ENCODE results near the gene TMEM131L.
"Not testable (repeated sequence)": the region's sequence is repeated elsewhere in the genome, so short reads cannot be mapped to it uniquely, and the experiment has no call there.

The TMEM131L gene

GRCh38 chr4:153481478-153481877 is 15.3 kb downstream of the TMEM131L start:
- DNase-seq, result no peak

DNA sequence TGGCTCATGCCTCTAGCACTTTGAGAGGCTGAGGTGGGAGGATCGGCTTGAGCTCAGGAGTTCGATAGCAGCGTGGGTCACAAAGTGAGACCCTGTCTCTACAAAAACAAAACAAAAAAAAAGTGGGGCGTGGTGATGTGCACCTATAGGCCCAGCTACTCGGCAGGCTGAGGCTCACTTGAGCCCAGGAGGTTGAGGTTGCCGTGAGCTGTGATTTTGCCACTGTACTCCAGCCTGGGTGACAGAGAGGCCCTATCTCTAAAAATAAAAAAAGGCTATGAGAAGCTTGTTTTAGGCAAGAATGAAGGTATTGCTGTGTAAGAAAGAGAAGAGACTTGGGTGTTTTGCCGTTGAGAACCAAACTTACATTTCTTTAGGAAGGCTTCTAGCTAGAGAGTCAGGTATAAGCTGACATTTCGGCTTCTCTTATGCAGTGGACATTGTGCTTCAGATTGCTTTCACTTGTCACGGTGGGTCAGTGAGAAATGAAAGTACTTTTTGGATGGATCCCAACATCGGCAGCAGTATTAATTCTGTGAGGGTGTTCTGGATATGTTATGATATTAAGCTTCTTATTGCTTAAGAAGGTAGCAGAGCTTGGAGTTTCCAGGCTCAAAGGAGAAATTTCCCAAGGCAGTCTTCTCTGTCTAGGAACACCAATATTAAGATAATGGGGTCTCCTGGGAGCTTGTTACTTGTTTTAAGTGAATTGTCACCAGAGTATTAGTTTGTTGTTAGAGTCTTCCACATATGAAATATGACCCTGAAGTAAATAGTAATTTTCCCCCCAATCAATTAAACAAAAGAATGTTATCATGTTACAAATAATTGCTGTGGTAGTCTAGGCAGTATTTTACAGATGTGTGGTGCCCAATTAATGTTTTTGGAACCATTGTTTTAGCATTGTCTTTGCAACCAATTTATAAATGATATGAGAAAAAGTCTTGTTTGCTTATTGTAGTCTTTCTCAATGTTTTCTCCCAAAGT is 17.6 kb downstream of the TMEM131L start:
- peak; percentile 73 for DNase-seq

GRCh38 chr4:153485359-153485758 is 19.2 kb downstream of the TMEM131L start:
- DNase-seq, result no peak

GRCh38 chr4:153485860-153486259 is 19.7 kb downstream of the TMEM131L start:
- DNase-seq, result no peak

GRCh38 chr4:153486281-153487151 is 20.4 kb downstream of the TMEM131L start:
- no peak for DNase-seq

DNA sequence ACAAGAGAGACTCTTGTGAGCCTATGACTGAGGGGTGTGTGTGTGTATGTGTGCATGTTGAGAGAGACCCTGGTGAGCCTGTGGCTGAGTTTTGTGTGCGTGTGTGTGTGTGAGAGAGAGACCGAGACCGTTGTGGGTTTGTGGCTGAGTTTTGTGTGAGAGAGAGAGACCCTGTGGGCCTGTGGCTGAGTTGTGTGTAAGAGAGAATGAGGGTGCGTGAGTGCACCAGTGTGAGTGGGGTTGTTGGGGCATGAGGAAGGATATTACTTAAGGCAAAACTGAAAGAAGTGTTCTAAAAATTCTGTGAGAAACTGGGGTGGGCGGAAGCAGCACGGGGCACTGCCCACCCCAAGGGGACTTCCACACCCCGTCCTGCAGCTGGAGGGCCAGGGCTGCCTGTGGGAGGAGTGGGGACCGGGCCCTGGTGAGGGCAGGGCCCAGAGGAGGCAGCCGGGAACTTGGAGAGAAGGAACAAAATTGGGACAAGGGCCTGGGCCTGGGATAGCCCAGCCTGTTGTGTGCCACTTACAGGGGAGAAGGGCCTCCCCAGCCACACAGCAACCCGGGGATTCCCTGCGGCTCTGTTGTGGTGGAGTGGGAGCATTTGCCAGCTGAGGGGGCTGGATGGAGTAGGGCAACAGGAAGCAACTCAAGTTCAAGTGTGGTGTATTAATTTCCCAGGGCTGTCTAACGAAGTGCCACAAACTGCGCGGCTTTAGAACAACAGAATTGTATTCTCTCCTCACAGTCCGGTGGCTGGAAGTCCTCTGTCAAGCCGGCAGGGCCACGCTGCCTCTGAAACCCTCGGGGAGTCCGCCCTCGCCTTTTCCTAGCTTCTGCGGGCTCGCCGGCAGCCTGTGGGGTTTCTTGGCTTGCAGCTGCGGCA is 22.1 kb downstream of the TMEM131L start:
- DNase-seq, result no peak

DNA sequence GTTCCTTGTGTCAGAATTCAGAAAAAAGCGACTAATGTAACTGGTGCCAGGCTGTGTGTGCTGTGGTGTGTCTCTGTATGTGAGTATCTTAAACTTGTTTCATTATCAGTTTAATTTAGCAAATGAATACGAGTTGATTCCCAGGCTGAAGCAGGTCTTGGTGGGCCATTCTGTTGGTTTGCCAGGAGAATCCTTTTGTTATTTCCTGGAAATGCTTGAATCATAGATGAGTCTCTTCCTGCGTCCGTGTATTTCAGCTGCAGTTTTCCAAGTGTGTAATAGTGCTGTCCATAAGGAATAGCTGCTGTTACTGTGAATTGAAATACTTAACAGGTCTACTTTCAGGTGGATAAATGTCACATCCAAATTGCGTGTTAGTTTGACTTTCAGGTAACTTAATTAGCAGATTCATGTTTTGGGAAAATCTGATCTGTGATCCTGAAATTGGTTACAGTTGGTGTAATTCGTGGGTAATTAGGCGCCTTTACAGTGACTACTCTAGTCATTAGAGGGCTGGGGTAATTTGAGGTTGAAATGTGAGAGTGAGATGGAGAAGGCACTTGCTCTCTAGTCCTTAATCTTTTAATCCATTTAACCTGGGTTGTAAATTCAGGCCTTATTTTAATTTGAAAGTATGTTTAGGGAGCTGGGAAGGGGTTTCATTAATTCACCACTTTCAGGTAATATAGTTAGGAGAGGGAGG is 23.8 kb downstream of the TMEM131L start:
- DNase-seq, result no peak

DNA sequence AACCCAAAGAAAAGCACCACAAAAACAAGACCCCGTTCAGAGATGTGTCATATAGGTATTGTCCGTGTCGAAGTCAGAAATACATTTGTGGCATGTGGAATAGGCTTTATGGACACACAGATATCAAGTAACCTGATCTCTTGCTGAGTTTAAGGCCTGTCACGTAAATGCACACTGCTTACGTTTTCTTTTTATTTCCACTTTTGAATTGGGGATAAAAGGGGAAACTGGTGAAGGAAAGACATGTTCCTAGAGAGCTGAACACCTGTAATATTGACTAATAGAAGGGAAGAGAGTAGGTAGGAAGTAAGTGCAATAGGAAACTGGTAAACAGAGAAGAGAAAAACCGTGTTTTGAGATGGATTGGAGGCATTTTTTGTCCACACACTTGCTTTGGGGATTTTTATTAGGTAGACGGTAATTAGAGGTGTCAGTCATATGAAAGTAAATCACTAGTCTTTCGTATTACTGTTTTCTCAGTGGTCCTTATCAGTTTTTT is 24.9 kb downstream of the TMEM131L start:
- DNase-seq, result no peak

GRCh38 chr4:153494562-153494961 is 28.4 kb downstream of the TMEM131L start:
- DNase-seq, result no peak

DNA sequence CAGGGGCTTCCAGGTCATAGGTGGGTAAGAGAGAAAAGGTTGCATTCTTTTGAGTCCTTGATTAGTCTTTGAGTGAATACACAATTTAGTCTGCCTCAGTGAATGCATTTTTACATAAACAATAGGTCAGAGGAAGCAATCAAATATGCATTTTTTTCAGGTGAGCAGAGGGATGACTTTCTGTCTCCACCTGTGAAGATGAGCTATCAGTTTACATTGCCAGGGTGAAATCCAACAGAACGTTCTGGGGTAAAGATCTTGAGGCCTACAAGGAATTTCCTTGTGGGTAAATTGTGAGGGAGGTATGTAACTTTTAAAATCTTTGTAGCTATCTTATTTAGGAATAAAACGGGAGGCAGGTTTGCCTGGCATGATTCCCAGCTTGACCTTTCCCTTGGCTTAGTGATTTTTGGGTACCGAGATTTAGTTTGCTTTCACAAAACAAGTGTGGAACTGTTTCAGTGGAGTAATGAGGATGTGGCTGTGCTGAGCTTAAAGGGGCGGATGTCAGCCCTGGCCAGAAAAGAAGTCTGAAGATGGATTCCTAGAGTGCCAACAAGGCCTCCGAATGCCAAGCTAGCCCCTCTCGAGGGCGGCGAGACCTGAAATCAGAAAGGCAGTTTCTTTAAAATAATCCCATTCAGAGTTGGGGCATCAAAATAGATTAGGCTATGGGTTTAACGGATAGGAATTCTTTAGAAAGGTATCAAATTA is 29.5 kb downstream of the TMEM131L start:
- no peak for DNase-seq

- DNase-seq, result no peak
These were observed 31.0 kb downstream of the TMEM131L start for GRCh38 chr4:153497091-153497531.

DNA sequence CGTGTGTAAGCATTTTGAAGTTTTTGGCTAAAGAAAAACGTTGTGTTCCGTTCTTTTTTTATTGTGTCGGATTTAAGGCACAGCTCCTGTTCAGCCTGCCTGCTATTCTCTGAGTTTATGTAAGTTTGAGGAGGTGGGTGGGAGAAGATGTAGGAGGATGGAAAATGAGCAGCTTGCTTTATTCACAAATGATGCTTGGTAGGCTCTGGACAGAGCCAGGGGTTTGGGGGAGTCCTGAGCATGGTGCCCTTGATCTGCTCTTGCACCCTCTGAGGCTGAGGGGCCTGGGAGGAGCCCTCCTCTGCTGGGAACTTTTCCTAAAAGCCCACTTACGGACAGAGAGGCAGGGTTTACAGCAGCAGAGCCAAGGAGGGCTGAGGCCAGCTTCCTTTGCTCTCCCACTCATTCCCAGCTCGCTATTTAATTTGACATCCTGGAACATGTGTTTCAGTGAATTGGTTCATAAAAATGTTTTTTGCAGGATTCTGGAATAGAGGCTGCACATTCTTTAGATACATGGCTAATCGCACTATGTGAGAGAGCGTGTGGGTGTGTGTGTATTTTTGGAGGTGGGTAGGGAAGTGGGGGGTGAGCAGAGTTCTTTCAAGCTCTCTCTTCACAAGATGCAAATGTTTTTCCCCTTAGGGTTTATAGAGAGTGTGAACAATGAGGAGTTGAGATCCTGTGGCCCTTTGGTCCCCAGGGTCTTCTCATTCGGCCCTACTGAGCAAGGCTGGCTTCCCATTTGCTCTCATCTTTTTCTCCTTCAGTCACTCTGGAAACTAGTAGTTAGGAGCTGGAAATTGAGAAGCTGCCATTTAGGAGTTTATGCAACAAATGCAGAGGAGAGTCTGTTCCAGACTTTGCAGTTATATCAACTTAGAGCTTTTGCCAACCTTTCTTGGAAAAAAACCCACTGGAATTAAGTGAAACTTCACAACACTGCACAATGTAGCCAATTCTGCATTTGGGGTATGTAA is 32.1 kb downstream of the TMEM131L start:
- no peak for DNase-seq

DNA sequence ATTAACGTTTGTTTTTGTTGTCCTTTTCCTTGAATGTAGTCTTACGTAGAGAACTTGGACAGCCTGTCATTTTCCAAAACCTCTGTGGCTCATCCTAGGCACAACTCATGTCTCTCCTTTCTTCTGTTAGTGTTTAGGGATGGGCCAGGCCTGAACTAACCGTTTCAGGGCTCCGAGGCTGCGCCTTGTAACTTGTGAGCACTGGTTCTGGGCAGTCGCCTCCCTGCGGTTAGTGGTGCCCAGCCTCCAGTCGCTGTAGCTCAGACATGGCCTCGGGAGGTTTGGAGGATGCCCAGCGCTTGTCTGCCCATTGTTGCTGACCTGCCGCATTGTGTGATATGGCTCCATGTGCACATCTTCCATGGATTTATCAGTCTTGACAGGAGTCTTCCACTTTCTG is 32.8 kb downstream of the TMEM131L start:
- DNase-seq, result no peak

GRCh38 chr4:153501578-153501977 is 35.4 kb downstream of the TMEM131L start:
- DNase-seq, result peak; percentile 43

DNA sequence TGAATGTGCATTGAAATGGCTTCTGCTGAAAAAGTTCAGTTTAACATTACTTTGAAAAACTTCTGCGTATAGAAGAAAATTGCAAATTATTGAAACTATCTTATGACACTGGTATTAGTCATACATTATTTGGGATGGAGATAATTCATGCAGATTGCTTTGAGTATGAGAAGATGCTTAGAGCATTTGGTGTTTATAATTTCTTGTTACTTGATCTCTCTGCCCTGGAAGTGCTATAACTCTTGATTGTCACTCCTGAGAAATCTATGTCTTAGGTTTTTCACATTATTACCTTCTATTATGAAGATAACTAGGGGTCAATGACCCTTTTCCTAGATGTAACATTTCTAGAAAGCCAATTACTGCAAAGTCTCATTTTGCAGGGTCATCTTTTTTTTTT is 36.4 kb downstream of the TMEM131L start:
- DNase-seq, result no peak

DNA sequence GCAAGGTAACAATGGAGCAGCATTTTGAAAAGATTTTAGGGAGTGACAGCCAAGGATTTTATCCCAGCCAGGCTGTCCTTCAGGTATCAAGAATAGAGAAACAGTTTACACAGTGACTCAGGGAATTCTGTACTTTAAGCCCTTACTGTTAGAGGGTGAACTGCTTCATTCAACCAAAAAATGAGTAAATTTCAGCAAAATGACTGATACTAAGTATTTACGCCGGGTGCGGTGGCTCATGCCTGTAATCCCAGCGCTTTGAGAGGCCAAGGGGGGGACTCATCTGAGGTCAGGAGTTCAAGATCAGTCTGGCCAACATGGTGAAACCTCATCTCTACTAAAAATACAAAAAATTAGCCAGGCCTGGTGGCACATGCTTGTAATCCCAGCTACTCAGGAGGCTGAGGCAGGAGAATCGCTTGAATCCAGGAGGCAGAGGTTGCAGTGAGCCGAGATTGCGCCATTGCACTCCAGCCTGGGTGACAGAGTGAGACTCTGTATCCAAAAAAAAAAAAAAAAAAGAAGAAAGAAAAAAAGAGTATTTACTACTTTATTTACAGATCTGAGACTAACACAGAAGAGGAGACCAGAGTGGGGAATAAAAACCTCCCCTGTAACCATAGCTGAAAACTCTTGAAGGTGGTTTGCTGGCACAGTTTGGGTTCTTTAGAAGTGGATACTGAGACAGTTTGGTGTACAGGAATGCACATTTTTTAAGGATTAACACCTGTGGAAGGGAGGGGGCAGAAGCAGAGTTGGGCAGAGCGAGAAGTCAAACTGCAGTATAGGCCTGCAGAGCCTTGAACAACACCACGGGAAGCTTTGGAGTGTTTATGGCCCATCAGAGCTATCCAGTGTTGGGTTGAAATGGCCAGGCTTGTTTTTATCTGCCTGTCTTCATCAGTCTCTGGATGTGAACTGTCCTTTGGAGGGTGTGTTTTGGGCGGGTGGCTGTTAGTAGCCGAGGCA is 40.5 kb downstream of the TMEM131L start:
- no peak for DNase-seq

- DNase-seq, result no peak
These were observed 41.3 kb downstream of the TMEM131L start for GRCh38 chr4:153507310-153508073.

DNA sequence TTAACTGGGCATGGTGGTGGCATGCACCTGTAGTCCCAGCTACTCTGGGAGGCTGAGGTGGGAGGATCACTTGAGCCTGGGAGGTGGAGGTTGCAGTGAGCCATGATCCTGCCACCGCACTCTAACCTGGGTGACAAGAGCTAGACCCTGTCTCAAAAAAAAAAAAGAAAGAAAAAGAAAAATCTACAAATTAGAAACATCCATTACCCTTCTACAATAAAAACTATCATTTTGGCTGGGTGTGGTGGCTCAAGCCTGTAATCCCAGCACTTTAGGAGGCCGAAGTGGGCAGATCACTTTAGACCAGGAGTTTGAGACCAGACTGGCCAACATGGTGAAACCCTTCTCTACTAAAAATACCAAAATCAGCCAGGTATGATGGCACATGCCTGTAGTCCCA is 43.1 kb downstream of the TMEM131L start:
- DNase-seq, result not testable (repeated sequence)

Data from OCI-M1 (cell line).